Smooth muscle cell (in vitro differentiated cells): ENCODE data around the gene SH3D19. TPM values are rescaled to one million over a fixed set of nuclear protein-coding genes. Genes with fewer than 3 reads are reported as not detected.

ENCODE experiments used
- DNase-seq: peaks from one replicate; lab custom pipeline; 2025; ENCODE audit not compliant: unreplicated experiment; lab: John Stamatoyannopoulos, UW
- H2AFZ ChIP-seq: fragments of 200-600 bp; sonication (generic); 2 replicates; pipeline ENCODE4 v1.6.0; 2016; ENCODE audit warnings: antibody characterized with exemption, low read depth, mild to moderate bottlenecking
- H3F3A ChIP-seq: fragments of 200-600 bp; sonication (generic); 2 replicates; pipeline ENCODE4 v1.6.0; 2017; ENCODE audit warnings: antibody characterized with exemption, low read depth
- H3K27ac ChIP-seq: fragments of 200-600 bp; sonication (generic); 2 replicates; pipeline ENCODE4 v1.5.1; 2016; ENCODE audit warnings: low read depth, mild to moderate bottlenecking
- H3K27me3 ChIP-seq: fragments of 200-600 bp; sonication (generic); 2 replicates; pipeline ENCODE4 v1.6.1; 2016; ENCODE audit warnings: low read depth, mild to moderate bottlenecking
- H3K36me3 ChIP-seq: fragments of 200-600 bp; sonication (generic); 2 replicates; pipeline ENCODE4 v1.5.1; 2016; ENCODE audit warnings: low read depth
- H3K4me1 ChIP-seq: fragments of 200-600 bp; sonication (generic); 2 replicates; pipeline ENCODE4 v1.5.1; 2016; ENCODE audit warnings: low read depth
- H3K4me2 ChIP-seq: fragments of 200-600 bp; sonication (generic); 2 replicates; pipeline ENCODE4 v1.6.0; 2016; ENCODE audit warnings: mild to moderate bottlenecking
- H3K4me3 ChIP-seq: fragments of 200-600 bp; sonication (generic); 2 replicates; pipeline ENCODE4 v1.5.1; 2016; ENCODE audit warnings: mild to moderate bottlenecking
- H3K79me2 ChIP-seq: fragments of 200-600 bp; sonication (generic); 2 replicates; pipeline ENCODE4 v1.6.0; 2016; ENCODE audit warnings: low read depth, mild to moderate bottlenecking
- H3K9ac ChIP-seq: fragments of 200-600 bp; sonication (generic); 2 replicates; pipeline ENCODE4 v1.6.0; 2016; ENCODE audit warnings: low read depth
- H3K9me3 ChIP-seq: fragments of 200-600 bp; sonication (generic); replicated peaks from 2 replicates; pipeline ENCODE4 v1.5.1; 2016; ENCODE audit warnings: low read depth
- H4K20me1 ChIP-seq: fragments of 200-600 bp; sonication (generic); 2 replicates; pipeline ENCODE4 v1.6.0; 2016; ENCODE audit warnings: low read depth
- WGBS: methylation state at CpG from one replicate; pipeline ENCODE4 v1.1.7; 2016; ENCODE audit warnings: low lambda C conversion rate; 5-methylcytosine and 5-hydroxymethylcytosine counted together
- polyA plus RNA-seq: library from polyadenylated mRNA; unstranded; fragments of >200 nt; fragmentation: Nextera tagmentation; extraction: Ambion mirVana; gene quantifications from 2 replicates; pipeline ENCODE4 v1.2.1, GENCODE V29; 2016
- total RNA-seq: library from RNA; depleted of rRNA; stranded (reverse); fragments of >200 nt; gene quantifications from 2 replicates; pipeline ENCODE4 v1.2.3, GENCODE V29; 2014
- TF ChIP-seq, protein P1 (sequence below): fragments of 200-600 bp; sonication (generic); IDR thresholded peaks from 2 replicates; pipeline ENCODE4 v1.5.1; 2017; ENCODE audit warnings: borderline replicate concordance, mild to moderate bottlenecking, antibody characterized with exemption; ENCODE audit not compliant: insufficient read depth, poor library complexity, severe bottlenecking

Gene SH3D19
- total and polyA plus RNA-seq, 2 experiments from 2014 or later, result 7.9 to 20.3 TPM

DNA sequence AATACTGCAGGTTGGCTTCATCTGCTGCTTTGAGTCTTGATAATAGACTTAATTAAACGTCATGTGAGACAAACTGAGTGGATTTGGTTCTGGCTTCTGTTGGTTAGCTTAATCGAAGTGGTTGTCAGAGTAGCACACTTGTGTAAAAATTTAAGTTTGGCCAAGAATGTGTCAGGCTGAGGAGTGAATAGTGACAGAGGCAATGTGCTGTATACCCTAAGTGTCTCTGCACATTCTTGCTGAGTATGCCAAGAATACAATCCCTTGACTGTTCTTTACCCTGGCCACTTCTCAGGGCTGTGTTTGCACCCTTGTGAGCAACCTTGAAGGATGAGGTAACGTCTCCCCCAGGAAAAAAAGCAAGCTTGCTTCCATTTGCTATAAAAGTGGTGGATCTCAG lies 211.1 kb downstream of the SH3D19 start:
- no peak for DNase-seq
- Histone ChIP-seq H3K9ac (no peak overlapping the region), H3K9me3 (no peaks in the 10 kb centered on the region), H3K27ac (no peak overlapping the region), H3K4me3 (no peak overlapping the region), H3K79me2 (no peaks in the 10 kb centered on the region), H3K4me2 (no peak overlapping the region), H4K20me1 (peaks cover 3% of the 10 kb centered on the region), H3K27me3 (no peaks in the 10 kb centered on the region), H3K36me3 (no peaks in the 10 kb centered on the region), H3F3A (peaks cover 4% of the 10 kb centered on the region), H3K4me1 (no peaks in the 10 kb centered on the region), H2AFZ (no peak overlapping the region)
- TF ChIP-seq, protein P1, sequence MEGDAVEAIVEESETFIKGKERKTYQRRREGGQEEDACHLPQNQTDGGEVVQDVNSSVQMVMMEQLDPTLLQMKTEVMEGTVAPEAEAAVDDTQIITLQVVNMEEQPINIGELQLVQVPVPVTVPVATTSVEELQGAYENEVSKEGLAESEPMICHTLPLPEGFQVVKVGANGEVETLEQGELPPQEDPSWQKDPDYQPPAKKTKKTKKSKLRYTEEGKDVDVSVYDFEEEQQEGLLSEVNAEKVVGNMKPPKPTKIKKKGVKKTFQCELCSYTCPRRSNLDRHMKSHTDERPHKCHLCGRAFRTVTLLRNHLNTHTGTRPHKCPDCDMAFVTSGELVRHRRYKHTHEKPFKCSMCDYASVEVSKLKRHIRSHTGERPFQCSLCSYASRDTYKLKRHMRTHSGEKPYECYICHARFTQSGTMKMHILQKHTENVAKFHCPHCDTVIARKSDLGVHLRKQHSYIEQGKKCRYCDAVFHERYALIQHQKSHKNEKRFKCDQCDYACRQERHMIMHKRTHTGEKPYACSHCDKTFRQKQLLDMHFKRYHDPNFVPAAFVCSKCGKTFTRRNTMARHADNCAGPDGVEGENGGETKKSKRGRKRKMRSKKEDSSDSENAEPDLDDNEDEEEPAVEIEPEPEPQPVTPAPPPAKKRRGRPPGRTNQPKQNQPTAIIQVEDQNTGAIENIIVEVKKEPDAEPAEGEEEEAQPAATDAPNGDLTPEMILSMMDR, result no peak
- WGBS, result 87% methylated on average over 3 of the region's 3 CpGs

DNA sequence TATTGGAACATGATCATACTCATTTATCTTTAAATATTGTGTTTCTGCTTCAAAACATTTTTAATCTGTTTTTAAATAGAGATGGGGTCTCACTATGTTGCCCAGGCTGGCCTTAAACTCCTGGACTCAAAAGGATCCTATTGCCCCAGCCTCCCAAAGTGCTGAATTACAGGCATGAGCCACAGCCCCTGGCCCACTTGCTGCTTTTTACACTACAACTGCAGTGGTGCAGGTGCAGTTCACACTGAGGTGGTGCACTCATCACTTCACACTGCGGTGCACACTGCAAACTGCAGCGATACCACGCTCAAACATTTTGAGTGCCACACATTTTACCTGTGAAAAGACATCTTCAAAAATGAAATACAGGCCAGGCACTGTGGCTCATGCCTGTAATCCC lies 215.2 kb downstream of the SH3D19 start:
- Histone ChIP-seq H3K36me3 (peaks cover 5% of the 10 kb centered on the region), H3K4me1 (no peaks in the 10 kb centered on the region), H4K20me1 (peaks cover 16% of the 10 kb centered on the region), H3K9me3 (no peaks in the 10 kb centered on the region), H2AFZ (no peak overlapping the region), H3K9ac (no peak overlapping the region), H3K4me2 (no peak overlapping the region), H3F3A (peaks cover 4% of the 10 kb centered on the region), H3K27ac (no peak overlapping the region), H3K27me3 (no peaks in the 10 kb centered on the region), H3K4me3 (no peak overlapping the region), H3K79me2 (no peaks in the 10 kb centered on the region)
- TF ChIP-seq, protein P1, result no peak
- WGBS, result 100% methylated on average over 3 of the region's 3 CpGs
- DNase-seq, result no peak

DNA sequence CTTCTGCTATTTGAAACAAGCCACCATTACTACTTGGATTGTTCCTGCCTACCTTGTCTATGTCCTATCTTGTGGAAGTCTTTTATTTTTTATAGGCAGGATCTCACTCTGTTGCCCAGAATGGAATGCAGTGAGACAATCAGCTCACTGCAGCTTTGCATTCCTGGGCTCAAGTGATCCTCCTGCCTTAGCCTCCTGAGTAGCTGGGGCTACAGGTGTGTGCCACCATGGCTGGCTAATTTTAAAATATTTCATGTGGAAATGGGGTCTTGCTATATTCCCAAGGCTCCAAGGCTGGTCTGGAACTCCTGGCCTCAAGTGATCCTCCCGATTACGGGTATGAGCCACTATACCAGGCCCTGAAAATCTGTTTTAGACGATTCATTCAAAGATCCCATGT lies 218.3 kb downstream of the SH3D19 start:
- H3K4me3 ChIP-seq, result no peak overlapping the region
- TF ChIP-seq, protein P1, result no peak
- H2AFZ ChIP-seq, result no peak overlapping the region
- no peaks in the 10 kb centered on the region for H3K9me3 ChIP-seq
- WGBS, result 95% methylated on average over 3 of the region's 3 CpGs
- no peak for DNase-seq
- H3K36me3 ChIP-seq, result peaks cover 5% of the 10 kb centered on the region
- H4K20me1 ChIP-seq, result peaks cover 47% of the 10 kb centered on the region
- no peak overlapping the region for H3K27ac ChIP-seq
- H3F3A ChIP-seq, result peaks cover 19% of the 10 kb centered on the region
- no peak overlapping the region for H3K4me2 ChIP-seq
- H3K4me1 ChIP-seq, result peaks cover 2% of the 10 kb centered on the region
- no peaks in the 10 kb centered on the region for H3K27me3 ChIP-seq
- H3K9ac ChIP-seq, result no peak overlapping the region
- peaks cover 5% of the 10 kb centered on the region for H3K79me2 ChIP-seq

DNA sequence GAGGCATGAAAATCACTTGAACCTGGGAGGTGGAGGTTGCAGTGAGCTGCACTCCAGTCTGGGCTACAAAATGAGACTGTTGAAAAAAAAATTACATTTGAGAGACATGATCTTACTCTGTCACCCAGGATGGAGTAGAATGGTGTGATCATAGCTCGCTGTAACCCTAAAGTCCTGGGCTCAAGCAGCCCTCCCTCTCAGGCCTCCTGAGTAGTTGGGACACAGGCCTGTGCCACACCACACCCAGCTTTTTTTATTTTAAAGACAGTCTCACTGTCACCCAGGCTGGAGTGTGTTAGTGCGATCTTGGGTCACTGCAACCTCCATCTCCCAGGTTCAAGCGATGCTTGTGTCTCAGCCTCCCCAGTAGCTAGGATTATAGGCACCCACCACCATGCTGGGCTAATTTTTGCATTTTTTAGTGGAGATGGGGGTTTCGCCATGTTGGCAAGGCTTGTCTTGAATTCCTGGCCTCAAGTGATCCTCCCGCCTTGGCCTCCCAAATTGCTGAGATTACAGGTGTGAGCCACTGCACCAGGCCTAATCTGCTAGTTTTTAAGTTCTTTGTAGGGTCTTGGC lies 219.9 kb downstream of the SH3D19 start:
- peaks cover 17% of the 10 kb centered on the region for H3K4me1 ChIP-seq
- no peak overlapping the region for H3K27ac ChIP-seq
- H3K27me3 ChIP-seq, result no peaks in the 10 kb centered on the region
- peaks cover 20% of the 10 kb centered on the region for H3K79me2 ChIP-seq
- H3K9ac ChIP-seq, result no peak overlapping the region
- H4K20me1 ChIP-seq, result peaks cover 62% of the 10 kb centered on the region
- H3F3A ChIP-seq, result peaks cover 19% of the 10 kb centered on the region
- no peak for DNase-seq
- H3K36me3 ChIP-seq, result peaks cover 5% of the 10 kb centered on the region
- no peak overlapping the region for H2AFZ ChIP-seq
- 97% methylated on average over 5 of the region's 5 CpGs for WGBS
- no peak overlapping the region for H3K4me3 ChIP-seq
- no peaks in the 10 kb centered on the region for H3K9me3 ChIP-seq
- no peak overlapping the region for H3K4me2 ChIP-seq
- TF ChIP-seq, protein P1, result no peak
